ENCODE measurements around the gene DGCR2.

DNA sequence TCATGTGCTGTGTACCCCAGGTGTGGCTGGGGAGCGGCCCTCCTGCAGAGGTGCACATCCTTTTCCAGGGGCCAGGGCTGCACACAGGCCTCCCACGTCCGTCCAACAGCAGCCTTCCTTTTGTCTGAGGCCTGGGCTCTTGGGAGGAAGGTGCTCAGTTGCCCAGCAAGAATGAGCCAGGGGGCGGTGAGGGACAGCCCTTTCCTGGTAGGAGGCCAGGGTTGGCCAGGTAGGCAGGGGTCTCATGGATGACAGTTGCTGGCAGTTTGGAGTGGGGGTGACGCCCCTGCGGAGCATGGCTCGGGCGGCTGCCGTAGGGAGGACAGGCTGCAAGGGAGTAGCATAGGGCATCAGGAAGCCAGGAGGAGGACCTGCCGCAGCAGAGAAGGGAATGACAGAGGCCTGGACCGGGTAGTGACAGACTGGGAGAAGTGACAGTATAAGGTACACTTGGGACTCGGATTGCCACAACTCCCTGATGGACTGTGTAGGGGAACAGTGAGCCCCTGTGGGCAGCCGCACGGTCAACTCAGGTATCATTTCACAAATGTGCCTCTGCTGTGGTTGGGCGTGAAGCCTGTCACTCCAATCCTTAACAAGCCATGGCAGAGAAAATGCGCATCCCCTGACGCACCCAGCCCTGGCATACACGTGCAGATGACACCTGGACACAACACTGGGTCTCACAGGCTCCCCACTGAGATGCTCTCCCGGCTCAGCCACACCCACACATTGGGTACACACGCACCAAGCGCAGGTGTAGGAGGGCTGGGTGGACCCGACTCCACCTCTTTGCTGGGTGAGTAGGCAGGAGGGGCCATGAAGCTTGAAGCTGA, 79.7 kb downstream of the DGCR2 start:
- TF ChIP-seq, protein P1, sequence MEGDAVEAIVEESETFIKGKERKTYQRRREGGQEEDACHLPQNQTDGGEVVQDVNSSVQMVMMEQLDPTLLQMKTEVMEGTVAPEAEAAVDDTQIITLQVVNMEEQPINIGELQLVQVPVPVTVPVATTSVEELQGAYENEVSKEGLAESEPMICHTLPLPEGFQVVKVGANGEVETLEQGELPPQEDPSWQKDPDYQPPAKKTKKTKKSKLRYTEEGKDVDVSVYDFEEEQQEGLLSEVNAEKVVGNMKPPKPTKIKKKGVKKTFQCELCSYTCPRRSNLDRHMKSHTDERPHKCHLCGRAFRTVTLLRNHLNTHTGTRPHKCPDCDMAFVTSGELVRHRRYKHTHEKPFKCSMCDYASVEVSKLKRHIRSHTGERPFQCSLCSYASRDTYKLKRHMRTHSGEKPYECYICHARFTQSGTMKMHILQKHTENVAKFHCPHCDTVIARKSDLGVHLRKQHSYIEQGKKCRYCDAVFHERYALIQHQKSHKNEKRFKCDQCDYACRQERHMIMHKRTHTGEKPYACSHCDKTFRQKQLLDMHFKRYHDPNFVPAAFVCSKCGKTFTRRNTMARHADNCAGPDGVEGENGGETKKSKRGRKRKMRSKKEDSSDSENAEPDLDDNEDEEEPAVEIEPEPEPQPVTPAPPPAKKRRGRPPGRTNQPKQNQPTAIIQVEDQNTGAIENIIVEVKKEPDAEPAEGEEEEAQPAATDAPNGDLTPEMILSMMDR (IDR thresholded peaks at IDR 0.05; ENCODE audit: insufficient read depth, low read length, poor library complexity, severe bottlenecking) = no peak
- no peak for TF ChIP-seq EZH2phosphoT487 (conservative IDR thresholded peaks at IDR 0.05; ENCODE audit: low read length)
